ENCODE measurements around the gene RPL9.

DNA sequence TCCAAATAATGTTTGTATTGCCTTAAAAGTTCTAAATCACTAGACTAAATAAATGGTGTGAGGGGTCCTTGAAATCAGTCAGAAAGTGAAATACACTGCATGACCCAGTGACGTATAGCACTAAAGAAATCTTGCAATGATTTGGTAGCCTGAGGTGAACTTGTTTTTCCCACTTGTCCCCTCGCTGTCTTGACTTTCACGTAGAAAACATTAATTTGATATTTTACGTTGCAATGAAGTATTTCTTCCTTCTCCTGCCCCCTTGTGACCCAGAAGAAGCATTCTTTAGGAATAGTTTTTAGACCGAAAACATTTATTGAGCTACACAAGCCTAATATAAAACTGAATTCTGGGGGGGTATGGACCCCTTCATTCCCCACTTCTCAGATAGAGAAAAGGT is 48.3 kb downstream of the RPL9 start:
- TF ChIP-seq, protein P1, sequence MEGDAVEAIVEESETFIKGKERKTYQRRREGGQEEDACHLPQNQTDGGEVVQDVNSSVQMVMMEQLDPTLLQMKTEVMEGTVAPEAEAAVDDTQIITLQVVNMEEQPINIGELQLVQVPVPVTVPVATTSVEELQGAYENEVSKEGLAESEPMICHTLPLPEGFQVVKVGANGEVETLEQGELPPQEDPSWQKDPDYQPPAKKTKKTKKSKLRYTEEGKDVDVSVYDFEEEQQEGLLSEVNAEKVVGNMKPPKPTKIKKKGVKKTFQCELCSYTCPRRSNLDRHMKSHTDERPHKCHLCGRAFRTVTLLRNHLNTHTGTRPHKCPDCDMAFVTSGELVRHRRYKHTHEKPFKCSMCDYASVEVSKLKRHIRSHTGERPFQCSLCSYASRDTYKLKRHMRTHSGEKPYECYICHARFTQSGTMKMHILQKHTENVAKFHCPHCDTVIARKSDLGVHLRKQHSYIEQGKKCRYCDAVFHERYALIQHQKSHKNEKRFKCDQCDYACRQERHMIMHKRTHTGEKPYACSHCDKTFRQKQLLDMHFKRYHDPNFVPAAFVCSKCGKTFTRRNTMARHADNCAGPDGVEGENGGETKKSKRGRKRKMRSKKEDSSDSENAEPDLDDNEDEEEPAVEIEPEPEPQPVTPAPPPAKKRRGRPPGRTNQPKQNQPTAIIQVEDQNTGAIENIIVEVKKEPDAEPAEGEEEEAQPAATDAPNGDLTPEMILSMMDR (IDR thresholded peaks at IDR 0.05): no peak
- TF ChIP-seq ZFX (IDR thresholded peaks at IDR 0.05; ENCODE audit: borderline replicate concordance): no peak

Measured in 22Rv1 (cell line).